Lung (tissue), 12 donors: Measurements from ENCODE around the gene TPO. TPM values are rescaled to one million over a fixed set of nuclear protein-coding genes. Genes with fewer than 3 reads are reported as not detected.

Experiments
- ATAC-seq: fragments of 200-7000 bp; cut with Tn5 transposase; one replicate; pipeline ENCODE4 v1.9.1; 2020; ENCODE audit warnings: moderate number of reproducible peaks; ENCODE audit not compliant: insufficient read depth, low FRiP score
- DNase-seq, 3 donors: peaks; one replicate each; pipeline ENCODE4 v3.0.0-alpha.2; 2013 to 2017
- H3K27ac ChIP-seq, 2 donors: one replicate each; pipeline ENCODE4 v1.5.1; 2013; ENCODE audit warnings: mild to moderate bottlenecking in 2 of 2, moderate library complexity in 2 of 2, control low read depth in 1 of 2, inconsistent platforms in 1 of 2, low read depth in 1 of 2, low read length in 1 of 2
- H3K27me3 ChIP-seq, 3 donors: one replicate each; pipeline ENCODE4 v1.5.1; 2013; ENCODE audit warnings: low read length in 2 of 3; ENCODE audit not compliant: control insufficient read depth in 3 of 3, insufficient read depth in 3 of 3
- H3K36me3 ChIP-seq, 4 donors: one replicate each; pipeline ENCODE4 v1.5.1; 2013; ENCODE audit warnings: low read length in 4 of 4, mild to moderate bottlenecking in 1 of 4, moderate library complexity in 1 of 4; ENCODE audit not compliant: control insufficient read depth in 4 of 4, insufficient read depth in 4 of 4
- H3K4me1 ChIP-seq, 5 donors: one replicate each; pipeline ENCODE4 v1.5.1; 2013; ENCODE audit warnings: low read length in 5 of 5, mild to moderate bottlenecking in 2 of 5, moderate library complexity in 1 of 5; ENCODE audit not compliant: control insufficient read depth in 5 of 5, insufficient read depth in 5 of 5
- H3K4me3 ChIP-seq: one replicate; pipeline ENCODE4 v1.5.1; 2013; ENCODE audit warnings: mild to moderate bottlenecking, control low read depth, moderate library complexity
- H3K9ac ChIP-seq, 2 donors: one replicate each; pipeline ENCODE4 v1.5.1; 2013; ENCODE audit warnings: low read length in 2 of 2, control low read depth in 1 of 2; ENCODE audit not compliant: insufficient read depth in 1 of 2
- H3K9me3 ChIP-seq, 4 donors: one replicate each; pipeline ENCODE4 v1.5.1; 2013; ENCODE audit warnings: low read length in 3 of 4, mild to moderate bottlenecking in 1 of 4, moderate library complexity in 1 of 4; ENCODE audit not compliant: control insufficient read depth in 4 of 4, insufficient read depth in 3 of 4
- CTCF ChIP-seq: IDR thresholded peaks from 2 replicates; pipeline ENCODE4 v1.5.1; 2012; ENCODE audit warnings: mild to moderate bottlenecking; ENCODE audit errors: control extremely low read depth, extremely low read depth
- WGBS, 2 donors: extraction: QIAGEN DNeasy Blood & Tissue Kit; methylation state at CpG; one replicate each; pipeline ENCODE4 v1.1.7; 2013; 5-methylcytosine and 5-hydroxymethylcytosine counted together
- polyA plus RNA-seq, 2 donors: library from polyadenylated mRNA; stranded (reverse); fragments of 200-250 nt; gene quantifications; one replicate each; pipeline ENCODE4 v1.2.1, GENCODE V29; 2013
- total RNA-seq, 2 donors: library from RNA; depleted of rRNA in 1 of 2; stranded (reverse); fragments of >200 nt in 1 of 2; gene quantifications; one replicate each; pipeline ENCODE4 v1.2.1, GENCODE V29; 2014 to 2021
- donor health status: control.
- donor health status: control.
- donor health status: Bipolar disorder and iron deficiency.
- donor health status: healthy.
- donor health status: DM: yes; HTN: yes; CAD: no.

Gene TPO
- total and polyA plus RNA-seq, 4 donors = 0.17 to 0.31 TPM; not detected in 2

GRCh38 chr2:1431886-1432400 lies 18.7 kb downstream of the TPO start:
- Histone ChIP-seq H3K27me3 (no peaks in the 10 kb centered on the region), H3K9ac (no peak overlapping the region), H3K36me3 (no peaks in the 10 kb centered on the region), H3K4me1 (peaks cover 0 to 1% (median 0%) of the 10 kb centered on the region in 5 donors), H3K9me3 (peaks cover 0 to 5% (median 0%) of the 10 kb centered on the region in 4 donors), H3K4me3 (no peak overlapping the region), H3K27ac (no peak overlapping the region)
- DNase-seq = no peak
- 92 to 93% methylated on average over 6 of the region's 6 CpGs for WGBS, 2 donors
- no peak for ATAC-seq
- TF ChIP-seq CTCF = no peak

- ATAC-seq (no peak), DNase-seq (no peak)
- no peaks in the 10 kb centered on the region for H3K36me3 ChIP-seq
- no peak overlapping the region for H3K9ac ChIP-seq
- H3K27ac ChIP-seq = no peak overlapping the region
- TF ChIP-seq CTCF = no peak
- H3K9me3 ChIP-seq = peaks cover 0 to 3% (median 0%) of the 10 kb centered on the region in 4 donors
- H3K4me1 ChIP-seq = peaks cover 0 to 1% (median 0%) of the 10 kb centered on the region in 5 donors
- no peaks in the 10 kb centered on the region for H3K27me3 ChIP-seq
- 81 to 87% methylated on average over 2 of the region's 2 CpGs for WGBS, 2 donors
- H3K4me3 ChIP-seq = no peak overlapping the region
These were observed 19.5 kb downstream of the TPO start for GRCh38 chr2:1432726-1433125.

- Histone ChIP-seq H3K9me3 (no peaks in the 10 kb centered on the region), H3K27me3 (no peaks in the 10 kb centered on the region), H3K27ac (no peak overlapping the region), H3K4me1 (peaks cover 0 to 1% (median 0%) of the 10 kb centered on the region in 5 donors), H3K36me3 (no peaks in the 10 kb centered on the region), H3K4me3 (no peak overlapping the region), H3K9ac (no peak overlapping the region)
- WGBS, 2 donors = 93 to 96% methylated on average over 8 to 9 of the region's 9 CpGs
- ATAC-seq = no peak
- no peak for TF ChIP-seq CTCF
- no peak for DNase-seq
These were observed 23.1 kb downstream of the TPO start for GRCh38 chr2:1436369-1436768.

GRCh38 chr2:1437101-1437500 lies 23.8 kb downstream of the TPO start:
- no peaks in the 10 kb centered on the region for H3K36me3 ChIP-seq
- no peak overlapping the region for H3K9ac ChIP-seq
- H3K9me3 ChIP-seq = no peaks in the 10 kb centered on the region
- ATAC-seq = no peak
- H3K27ac ChIP-seq = no peak overlapping the region
- TF ChIP-seq CTCF = no peak
- H3K4me1 ChIP-seq = no peaks in the 10 kb centered on the region
- DNase-seq = no peak
- no peaks in the 10 kb centered on the region for H3K27me3 ChIP-seq
- H3K4me3 ChIP-seq = no peak overlapping the region
- 92 to 94% methylated on average over 11 of the region's 11 CpGs for WGBS, 2 donors
